Fibroblast of skin of left biceps (primary cell): ENCODE measurements around the gene DCHS1.
"Not testable (repeated sequence)": the region's sequence is repeated elsewhere in the genome, so short reads cannot be mapped to it uniquely, and the experiment has no call there.

Source experiments
- DNase-seq, 2 experiments: peaks; one replicate each; pipeline ENCODE4 v3.0.0-alpha.2; 2013; ENCODE audit warnings: low read depth in 2 of 2

The DCHS1 gene, protein sequence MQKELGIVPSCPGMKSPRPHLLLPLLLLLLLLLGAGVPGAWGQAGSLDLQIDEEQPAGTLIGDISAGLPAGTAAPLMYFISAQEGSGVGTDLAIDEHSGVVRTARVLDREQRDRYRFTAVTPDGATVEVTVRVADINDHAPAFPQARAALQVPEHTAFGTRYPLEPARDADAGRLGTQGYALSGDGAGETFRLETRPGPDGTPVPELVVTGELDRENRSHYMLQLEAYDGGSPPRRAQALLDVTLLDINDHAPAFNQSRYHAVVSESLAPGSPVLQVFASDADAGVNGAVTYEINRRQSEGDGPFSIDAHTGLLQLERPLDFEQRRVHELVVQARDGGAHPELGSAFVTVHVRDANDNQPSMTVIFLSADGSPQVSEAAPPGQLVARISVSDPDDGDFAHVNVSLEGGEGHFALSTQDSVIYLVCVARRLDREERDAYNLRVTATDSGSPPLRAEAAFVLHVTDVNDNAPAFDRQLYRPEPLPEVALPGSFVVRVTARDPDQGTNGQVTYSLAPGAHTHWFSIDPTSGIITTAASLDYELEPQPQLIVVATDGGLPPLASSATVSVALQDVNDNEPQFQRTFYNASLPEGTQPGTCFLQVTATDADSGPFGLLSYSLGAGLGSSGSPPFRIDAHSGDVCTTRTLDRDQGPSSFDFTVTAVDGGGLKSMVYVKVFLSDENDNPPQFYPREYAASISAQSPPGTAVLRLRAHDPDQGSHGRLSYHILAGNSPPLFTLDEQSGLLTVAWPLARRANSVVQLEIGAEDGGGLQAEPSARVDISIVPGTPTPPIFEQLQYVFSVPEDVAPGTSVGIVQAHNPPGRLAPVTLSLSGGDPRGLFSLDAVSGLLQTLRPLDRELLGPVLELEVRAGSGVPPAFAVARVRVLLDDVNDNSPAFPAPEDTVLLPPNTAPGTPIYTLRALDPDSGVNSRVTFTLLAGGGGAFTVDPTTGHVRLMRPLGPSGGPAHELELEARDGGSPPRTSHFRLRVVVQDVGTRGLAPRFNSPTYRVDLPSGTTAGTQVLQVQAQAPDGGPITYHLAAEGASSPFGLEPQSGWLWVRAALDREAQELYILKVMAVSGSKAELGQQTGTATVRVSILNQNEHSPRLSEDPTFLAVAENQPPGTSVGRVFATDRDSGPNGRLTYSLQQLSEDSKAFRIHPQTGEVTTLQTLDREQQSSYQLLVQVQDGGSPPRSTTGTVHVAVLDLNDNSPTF (N-terminal part only)

GRCh38 chr11:6655790-6656583 lies at the start of gene DCHS1:
DCHS1 (minus strand) TSS chr11:6655809; CDS start chr11:6641613, 14,196 bp downstream.
- DNase-seq = no peak

- DNase-seq = no peak
These were observed 47.8 kb upstream of the DCHS1 start for GRCh38 chr11:6703247-6704063.

DNA sequence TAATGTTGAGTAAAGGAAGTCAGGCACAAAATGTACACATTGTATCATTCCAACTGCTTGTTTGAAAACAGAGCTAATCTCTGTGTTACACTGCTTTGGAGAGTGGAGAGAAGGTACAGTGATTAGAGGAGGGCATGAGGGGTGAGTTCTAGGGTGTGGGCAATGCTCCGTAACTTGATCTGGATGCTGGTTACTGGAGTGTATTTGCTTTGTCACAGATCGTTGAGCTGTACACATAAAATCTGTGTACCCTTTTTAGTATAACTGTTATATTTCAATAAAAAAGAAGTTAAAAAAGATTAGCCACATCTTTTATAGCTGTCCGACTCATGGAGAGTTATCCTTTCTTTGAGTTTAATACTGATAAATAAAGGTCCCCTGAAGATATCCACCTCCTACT lies 46.3 kb upstream of the DCHS1 start:
- DNase-seq = not testable (repeated sequence)

GRCh38 chr11:6695377-6695776 lies 39.8 kb upstream of the DCHS1 start:
- peak in 1 of 2 experiments; percentile 16 for DNase-seq

DNA sequence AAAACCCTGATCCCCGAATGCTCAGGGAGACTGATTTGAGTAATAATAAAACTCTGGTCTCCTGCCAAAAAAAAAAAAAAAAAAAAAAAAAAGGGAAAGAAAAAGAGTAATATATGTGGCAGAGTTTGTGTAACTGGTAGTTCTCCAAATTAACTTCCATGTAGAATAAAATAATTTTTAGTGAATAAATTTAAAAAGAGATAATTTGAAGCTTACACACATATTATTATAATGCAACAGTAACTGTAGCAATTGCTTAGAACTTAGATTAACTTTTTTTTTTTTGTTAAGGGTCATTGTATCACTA lies 38.6 kb upstream of the DCHS1 start:
- no peak for DNase-seq

- DNase-seq = peak; percentile 40 to 46
These were observed 38.0 kb upstream of the DCHS1 start for GRCh38 chr11:6693342-6694228.

DNA sequence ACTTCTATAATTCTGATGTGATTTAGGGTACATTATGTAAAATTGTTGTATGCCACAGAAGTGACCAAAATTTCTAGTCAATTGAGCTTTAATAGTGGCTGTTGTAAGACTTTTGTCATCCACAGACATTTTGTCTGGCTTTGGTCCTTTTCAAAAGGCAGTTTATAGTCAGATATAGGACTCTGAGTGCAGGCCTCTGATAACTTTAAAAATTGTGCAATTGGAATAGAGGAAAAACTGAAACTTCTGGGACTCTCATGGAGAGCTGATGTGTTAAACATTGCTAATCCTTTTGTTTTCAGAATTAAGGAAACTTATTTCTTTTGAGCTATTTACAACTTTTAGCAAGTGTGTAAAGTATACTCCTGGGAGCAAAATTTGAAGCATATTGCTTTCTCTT lies 36.5 kb upstream of the DCHS1 start:
- DNase-seq = no peak

GRCh38 chr11:6690431-6691132 lies 35.0 kb upstream of the DCHS1 start:
- DNase-seq = not testable (repeated sequence)

GRCh38 chr11:6687876-6688275 lies 32.3 kb upstream of the DCHS1 start:
- no peak for DNase-seq

DNA sequence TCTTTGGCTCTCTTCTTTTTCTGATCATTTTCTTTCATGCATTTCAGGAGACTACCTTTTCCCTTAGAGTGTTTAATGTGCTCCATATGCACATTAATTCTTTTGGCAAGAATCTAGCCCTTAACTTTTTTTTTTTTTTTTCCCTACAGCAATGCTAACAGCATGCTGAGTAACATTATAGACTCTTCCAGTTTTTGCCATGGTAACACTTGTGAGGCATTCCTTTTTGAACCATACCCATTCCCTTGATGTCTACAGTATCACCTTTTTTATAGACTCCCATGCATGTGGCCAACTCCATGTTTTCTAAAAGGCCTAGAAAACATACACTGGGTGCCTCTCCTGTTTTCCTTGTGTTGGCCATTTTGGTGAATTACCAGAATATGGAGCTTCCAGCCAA lies 30.4 kb upstream of the DCHS1 start:
- DNase-seq = no peak

DNA sequence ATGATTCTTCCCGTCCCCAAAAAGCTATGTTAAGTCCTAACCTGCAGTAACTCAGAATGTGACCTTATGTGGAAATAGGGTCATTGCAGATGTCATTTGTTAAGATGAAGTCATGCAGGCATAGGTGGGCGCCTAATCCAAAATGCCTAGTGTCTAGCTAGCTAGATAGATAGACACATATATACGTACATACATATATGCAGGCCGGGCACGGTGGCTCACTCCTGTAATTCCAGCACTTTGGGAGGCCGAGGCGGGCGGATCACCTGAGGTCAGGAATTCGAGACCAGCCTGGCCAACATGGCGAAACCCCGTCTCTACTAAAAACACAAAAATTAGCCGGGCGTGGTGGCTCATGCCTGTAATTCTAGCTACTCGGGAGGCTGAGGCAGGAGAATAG lies 28.5 kb upstream of the DCHS1 start:
- not testable (repeated sequence) for DNase-seq

- DNase-seq = peak; percentile 96 to 97
These were observed 27.6 kb upstream of the DCHS1 start, which contains the start of gene MRPL17 for GRCh38 chr11:6682936-6683861. MRPL17 (minus strand) TSS chr11:6683340; CDS start chr11:6683296, 44 bp downstream.

DNA sequence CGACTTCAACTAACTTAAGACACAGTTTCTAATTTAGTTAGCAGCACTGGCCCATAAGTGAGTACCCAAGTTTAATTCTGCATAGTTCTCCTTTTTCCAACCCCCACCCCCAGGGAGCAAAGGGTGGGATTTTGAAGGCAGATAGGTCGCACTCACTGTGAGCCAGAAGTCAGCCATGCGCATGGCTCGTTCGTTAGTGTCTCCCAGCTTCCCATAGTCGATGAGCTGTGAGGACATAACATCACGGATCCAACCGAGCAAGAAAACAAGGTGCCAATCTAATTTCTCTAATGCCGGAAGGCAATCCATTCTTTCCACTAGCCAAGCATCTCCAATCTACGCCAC lies 27.0 kb upstream of the DCHS1 start:
- no peak for DNase-seq

- no peak for DNase-seq
These were observed 26.3 kb upstream of the DCHS1 start for GRCh38 chr11:6681949-6682348.

DNA sequence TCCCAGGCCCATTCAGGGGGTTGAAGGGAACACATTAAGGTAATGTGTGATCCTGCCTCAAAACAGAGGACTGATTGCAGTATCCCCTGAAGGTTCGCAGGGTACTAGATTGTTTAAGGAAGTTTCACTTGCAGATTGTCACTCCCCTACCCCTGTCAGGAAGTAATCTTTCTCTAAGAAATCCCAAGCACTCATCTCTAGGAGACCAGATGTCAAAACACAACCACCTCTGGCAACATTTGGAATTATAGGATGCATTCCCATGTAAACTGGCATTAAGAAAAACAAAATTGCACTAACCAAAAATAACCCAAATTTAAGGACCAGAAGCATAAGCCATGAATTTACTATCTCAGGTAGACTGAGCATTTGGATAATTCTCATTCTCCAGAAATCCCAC lies 25.9 kb upstream of the DCHS1 start:
- no peak for DNase-seq

DNA sequence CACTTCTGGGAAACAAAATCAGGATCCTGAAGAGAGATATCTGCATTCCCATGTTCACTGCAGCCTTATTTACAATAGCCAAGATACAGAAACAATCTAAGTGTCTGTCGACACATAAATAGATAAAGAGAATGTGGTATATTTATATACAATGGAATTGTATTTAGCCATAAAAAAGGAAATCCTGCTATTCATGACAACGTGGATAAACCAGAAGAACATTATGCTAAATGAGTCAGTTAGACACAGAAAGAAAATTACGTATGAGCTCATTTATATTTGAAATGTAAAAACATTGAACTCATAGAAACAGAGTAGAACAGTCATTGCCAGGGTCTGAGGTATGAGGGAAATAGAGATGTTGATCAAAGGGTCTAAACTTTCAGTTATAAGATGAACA lies 21.4 kb upstream of the DCHS1 start:
- DNase-seq = no peak

DNA sequence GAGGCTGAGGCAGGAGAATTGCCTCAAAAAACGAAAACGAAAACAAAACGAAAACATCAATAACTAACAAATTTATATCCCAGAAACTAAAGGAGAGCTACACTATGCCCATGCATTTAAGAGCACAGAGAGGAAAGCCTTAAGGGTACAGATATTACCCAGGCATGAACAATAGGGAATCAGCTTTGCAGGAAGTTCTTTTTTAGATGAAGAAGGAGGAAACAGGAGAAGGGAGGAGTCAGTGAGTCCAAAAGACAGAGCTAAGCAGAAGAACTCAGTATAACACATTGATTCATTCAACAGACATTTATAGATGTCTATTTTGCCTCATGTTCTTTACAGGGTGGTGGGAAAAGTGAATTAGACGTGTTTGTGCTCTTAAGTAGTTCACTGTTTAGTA lies 19.3 kb upstream of the DCHS1 start:
- DNase-seq = no peak

DNA sequence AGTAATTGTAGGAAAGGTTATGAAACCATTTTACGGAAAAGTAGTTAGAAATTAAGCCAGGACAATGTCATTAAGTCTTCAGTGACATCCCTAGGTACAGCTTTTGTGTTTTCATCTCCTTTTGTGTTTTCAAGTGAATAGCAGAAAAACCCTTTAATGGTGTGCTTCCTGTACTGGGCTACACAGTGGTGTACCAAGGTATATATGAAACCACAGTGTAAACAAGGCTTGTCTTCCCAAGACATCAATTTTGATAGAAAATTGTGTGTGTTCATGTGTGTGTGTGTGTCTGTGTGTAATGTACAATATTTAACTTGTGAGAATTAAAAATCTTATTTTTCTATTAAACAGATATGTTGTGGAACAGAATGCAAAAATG lies 18.6 kb upstream of the DCHS1 start:
- no peak for DNase-seq
